ENCODE measurements around the gene KCNJ1.

KCNJ1 gene

DNA sequence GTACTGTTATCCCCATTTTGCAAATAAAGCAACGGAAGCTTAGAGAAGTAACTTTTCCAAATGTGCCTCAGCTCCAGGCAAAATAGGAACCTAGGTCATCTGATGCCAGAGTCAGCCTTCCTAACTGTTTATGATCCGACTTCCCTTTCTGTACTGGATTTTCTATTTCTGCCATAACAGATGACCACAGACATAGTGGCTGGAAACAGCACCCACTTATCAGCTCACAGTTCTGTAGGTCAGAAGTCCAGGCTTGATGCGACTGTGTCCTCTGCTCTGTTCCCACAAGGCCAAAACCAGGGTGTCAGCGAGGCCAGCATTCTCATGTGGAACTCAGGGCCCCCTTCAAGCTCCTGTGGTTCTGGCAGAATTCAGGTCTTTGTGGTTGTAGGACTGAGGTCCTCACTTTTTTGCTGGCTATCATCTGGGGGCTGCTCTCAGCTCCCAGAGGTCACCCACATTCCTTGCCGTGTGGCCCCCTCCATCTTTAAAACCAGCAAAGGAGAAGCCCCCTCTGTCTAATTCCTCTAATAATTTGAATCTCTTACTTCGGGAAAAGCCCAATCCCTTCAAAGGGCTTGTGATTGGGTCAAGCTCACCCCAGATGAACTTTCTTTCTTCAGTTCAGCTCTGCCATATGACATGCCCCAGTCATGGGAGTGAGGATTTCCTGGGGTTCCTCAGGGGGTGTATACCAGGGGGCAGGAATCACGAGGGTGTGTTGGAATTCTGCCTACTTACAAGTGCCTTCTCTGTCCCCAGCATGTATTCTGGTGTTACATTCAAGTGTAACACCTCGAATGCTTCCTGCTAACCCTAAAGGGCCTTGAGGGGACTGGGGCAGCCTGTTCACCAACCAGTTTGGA is 39.3 kb upstream of the KCNJ1 start:
- ChIA-PET POLR2A (interaction anchor here (0.6 kb wide), 1 partner anchor 22 kb away, joined by 5 read pairs; no protein-coding TSS in a partner anchor), CTCF (interaction anchor here (0.9 to 5.7 kb wide), 7 partner anchors 10 to 86 kb away, joined by 3 to 45 read pairs (median 4); no protein-coding TSS in a partner anchor)
- no peak for TF ChIP-seq CTCF (IDR thresholded peaks at IDR 0.05; ENCODE audit: control extremely low read depth, extremely low read depth, low read depth, missing control alignments)
- no peak for DNase-seq (ENCODE audit: extremely low spot score)

DNA sequence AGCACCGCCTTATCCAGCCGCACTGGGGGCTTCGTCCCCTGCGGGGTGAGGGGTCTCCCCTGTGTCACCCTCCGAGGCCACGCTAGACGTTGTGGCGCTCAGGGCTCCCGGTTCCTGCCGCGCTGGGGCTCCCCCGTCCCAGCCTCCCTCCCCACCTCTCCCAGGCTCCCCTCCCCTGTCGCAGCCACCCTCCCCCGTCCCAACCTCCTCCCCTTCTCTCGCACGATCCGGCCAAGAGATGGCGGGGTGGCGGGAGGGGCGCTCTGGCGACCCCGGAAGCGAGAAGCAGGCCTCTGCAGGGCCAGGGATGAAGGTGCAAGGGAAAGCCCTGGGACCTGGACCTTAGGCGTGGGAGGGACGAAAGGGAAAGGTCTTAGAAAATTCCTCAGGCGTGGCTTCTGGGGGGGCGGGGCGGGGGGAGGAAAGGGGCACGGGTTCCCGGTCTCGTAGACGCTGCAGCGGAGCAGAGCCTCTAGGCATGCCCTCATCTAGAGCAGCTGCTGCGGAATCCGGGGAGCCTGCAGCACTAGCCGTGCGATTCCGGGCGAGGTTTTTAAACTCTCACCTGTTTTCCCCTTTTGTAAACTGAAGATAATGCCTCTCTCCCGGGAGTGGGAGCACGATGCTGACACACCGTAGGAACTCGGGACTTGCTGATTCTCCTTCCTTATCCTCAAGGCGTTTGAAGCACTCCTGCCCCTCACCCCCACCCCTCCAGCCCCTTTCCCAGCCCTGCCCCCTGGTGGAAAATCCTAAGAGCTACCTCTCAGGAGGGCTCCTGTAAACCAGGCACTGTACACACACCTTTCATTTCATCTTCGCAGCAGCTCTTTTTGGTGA is 38.5 kb upstream of the KCNJ1 start:
- ChIA-PET CTCF (interaction anchor here (0.9 to 5.7 kb wide), 9 partner anchors 11 to 687 kb away, joined by 3 to 45 read pairs (median 4); no protein-coding TSS in a partner anchor), POLR2A (interaction anchor here (0.6 kb wide), 1 partner anchor 21 kb away, joined by 5 read pairs; no protein-coding TSS in a partner anchor)
- peak; percentile 24 for TF ChIP-seq CTCF (IDR thresholded peaks at IDR 0.05; ENCODE audit: control extremely low read depth, extremely low read depth, low read depth, missing control alignments)
- DNase-seq (ENCODE audit: extremely low spot score): peak; percentile 61

DNA sequence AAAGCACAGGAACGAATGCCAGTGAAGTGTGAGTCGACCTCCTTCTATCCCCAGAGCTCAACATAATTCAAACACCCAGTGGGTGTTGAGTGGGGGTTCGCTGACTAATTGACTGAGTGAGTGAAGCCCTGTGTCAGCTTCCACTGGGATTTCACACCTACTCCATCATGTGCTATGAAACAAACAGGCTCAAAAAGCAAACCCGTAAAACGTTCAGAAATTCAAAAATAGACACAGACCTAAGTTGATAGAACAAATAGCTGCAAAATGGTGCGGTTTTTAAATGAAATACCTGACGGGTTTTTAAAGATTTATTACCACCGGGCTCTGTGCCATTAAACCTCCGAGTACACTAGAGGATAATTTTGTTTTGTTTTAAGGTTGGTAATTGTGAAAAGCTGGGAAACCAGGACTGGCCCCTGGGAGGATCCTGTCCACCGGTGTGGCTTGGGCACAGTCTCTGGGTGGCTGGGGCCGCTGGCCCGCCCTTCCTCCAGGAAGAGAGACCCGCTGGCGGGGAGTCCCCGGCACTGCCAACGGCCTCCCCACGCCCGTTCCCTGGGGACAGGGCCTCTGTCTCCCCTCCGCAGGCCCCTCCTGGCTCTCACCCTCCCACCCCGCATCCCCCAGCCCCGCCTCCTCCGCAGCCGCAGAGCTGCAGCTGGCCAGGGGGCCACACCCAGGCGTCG is 37.7 kb upstream of the KCNJ1 start:
- peak; percentile 62 for DNase-seq (ENCODE audit: extremely low spot score)
- CTCF ChIA-PET: interaction anchor here (1.0 to 5.7 kb wide), 10 partner anchors 11 to 686 kb away, joined by 3 to 45 read pairs (median 6); no protein-coding TSS in a partner anchor
- POLR2A ChIA-PET: no interaction called here
- TF ChIP-seq CTCF (IDR thresholded peaks at IDR 0.05; ENCODE audit: control extremely low read depth, extremely low read depth, low read depth, missing control alignments): no peak

- TF ChIP-seq CTCF (IDR thresholded peaks at IDR 0.05; ENCODE audit: control extremely low read depth, extremely low read depth, low read depth, missing control alignments): no peak
- ChIA-PET CTCF (interaction anchor here (1.0 to 5.7 kb wide), 7 partner anchors 10 to 686 kb away, joined by 3 to 45 read pairs (median 6); no protein-coding TSS in a partner anchor), POLR2A (no interaction called here)
- no peak for DNase-seq (ENCODE audit: extremely low spot score)
Measured at GRCh38 chr11:128904303-128904655, 37.2 kb upstream of the KCNJ1 start.

GRCh38 chr11:128903248-128904061 is 36.4 kb upstream of the KCNJ1 start:
- no peak for DNase-seq (ENCODE audit: extremely low spot score)
- ChIA-PET CTCF (interaction anchor here (0.8 to 5.7 kb wide), 7 partner anchors 9 to 731 kb away, joined by 3 to 45 read pairs (median 6); no protein-coding TSS in a partner anchor), POLR2A (no interaction called here)
- no peak for TF ChIP-seq CTCF (IDR thresholded peaks at IDR 0.05; ENCODE audit: control extremely low read depth, extremely low read depth, low read depth, missing control alignments)
